ENCODE measurements around the gene RELL1. TPM values are rescaled to one million over a fixed set of nuclear protein-coding genes. Genes with fewer than 3 reads are reported as not detected.

The RELL1 gene
- total RNA-seq, 2 experiments from 2014 or later, result 53.5 to 62.3 TPM

GRCh38 chr4:37727635-37728034 is 41.5 kb upstream of the RELL1 start:
- Histone ChIP-seq H3K9me2 (ENCODE audit: insufficient read depth, low read length) (no peaks in the 10 kb centered on the region), H3K4me2 (ENCODE audit: low read length) (no peak overlapping the region), H3K79me2 (ENCODE audit: insufficient read depth, low read depth, low read length) (no peaks in the 10 kb centered on the region), H3K9me3 (ENCODE audit: low read length) (no peaks in the 10 kb centered on the region), H3K36me3 (ENCODE audit: insufficient read depth, low read length) (no peaks in the 10 kb centered on the region), H4K20me1 (ENCODE audit: insufficient read depth, low read length) (no peaks in the 10 kb centered on the region), H2AFZ (ENCODE audit: low read length) (no peak overlapping the region; the same call in 1 of the 2 replicates), H3K27ac (ENCODE audit: low read depth, low read length, poor library complexity, severe bottlenecking) (no peak overlapping the region), H3K4me3 (ENCODE audit: low read depth, low read length, poor library complexity, severe bottlenecking) (no peak overlapping the region), H3K4me1 (ENCODE audit: insufficient read depth, low read length, poor library complexity, severe bottlenecking) (peaks cover 7% of the 10 kb centered on the region)
- intact Hi-C loops (cut with micrococcal nuclease; ENCODE audit: unreplicated experiment), result no loop called here
- BruUV-seq (replicated peaks), result no TSS peak
- TF ChIP-seq, protein P1, sequence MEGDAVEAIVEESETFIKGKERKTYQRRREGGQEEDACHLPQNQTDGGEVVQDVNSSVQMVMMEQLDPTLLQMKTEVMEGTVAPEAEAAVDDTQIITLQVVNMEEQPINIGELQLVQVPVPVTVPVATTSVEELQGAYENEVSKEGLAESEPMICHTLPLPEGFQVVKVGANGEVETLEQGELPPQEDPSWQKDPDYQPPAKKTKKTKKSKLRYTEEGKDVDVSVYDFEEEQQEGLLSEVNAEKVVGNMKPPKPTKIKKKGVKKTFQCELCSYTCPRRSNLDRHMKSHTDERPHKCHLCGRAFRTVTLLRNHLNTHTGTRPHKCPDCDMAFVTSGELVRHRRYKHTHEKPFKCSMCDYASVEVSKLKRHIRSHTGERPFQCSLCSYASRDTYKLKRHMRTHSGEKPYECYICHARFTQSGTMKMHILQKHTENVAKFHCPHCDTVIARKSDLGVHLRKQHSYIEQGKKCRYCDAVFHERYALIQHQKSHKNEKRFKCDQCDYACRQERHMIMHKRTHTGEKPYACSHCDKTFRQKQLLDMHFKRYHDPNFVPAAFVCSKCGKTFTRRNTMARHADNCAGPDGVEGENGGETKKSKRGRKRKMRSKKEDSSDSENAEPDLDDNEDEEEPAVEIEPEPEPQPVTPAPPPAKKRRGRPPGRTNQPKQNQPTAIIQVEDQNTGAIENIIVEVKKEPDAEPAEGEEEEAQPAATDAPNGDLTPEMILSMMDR (conservative IDR thresholded peaks at IDR 0.05; ENCODE audit: low read length), result no peak
- no peak for TF ChIP-seq EZH2phosphoT487 (IDR thresholded peaks at IDR 0.05; ENCODE audit: borderline replicate concordance, low read depth, low read length)
- ChIA-PET CTCF (ENCODE audit: unreplicated experiment) (no interaction called here), POLR2A (interaction anchor here (0.5 to 0.6 kb wide), 2 partner anchors 125 to 335 kb away, joined by 3 read pairs; no protein-coding TSS in a partner anchor)
- no peak for DNase-seq (ENCODE audit: low spot score)

DNA sequence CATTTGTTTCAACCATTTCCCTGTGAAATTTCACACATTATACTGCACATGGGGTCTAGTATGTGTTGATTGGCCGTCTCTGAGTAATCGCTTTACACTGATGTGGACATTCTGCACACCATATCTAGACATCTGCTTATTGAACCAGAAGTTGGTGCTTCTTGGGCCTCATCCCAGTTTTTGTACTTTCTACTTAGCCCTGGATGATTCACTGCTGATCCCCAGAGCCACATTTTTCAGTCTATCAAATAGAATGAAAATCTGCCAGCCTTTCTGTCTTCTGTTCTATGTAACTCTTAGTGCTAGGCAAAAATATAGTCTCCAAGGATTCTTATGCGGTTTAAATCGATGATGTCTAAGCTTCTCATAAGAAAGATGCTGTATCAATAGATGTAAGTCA is 40.5 kb upstream of the RELL1 start:
- H3K9me3 ChIP-seq (ENCODE audit: low read length), result no peaks in the 10 kb centered on the region
- no peaks in the 10 kb centered on the region for H3K9me2 ChIP-seq (ENCODE audit: insufficient read depth, low read length)
- no peaks in the 10 kb centered on the region for H4K20me1 ChIP-seq (ENCODE audit: insufficient read depth, low read length)
- TF ChIP-seq, protein P1 (conservative IDR thresholded peaks at IDR 0.05; ENCODE audit: low read length), result no peak
- no peak for TF ChIP-seq EZH2phosphoT487 (IDR thresholded peaks at IDR 0.05; ENCODE audit: borderline replicate concordance, low read depth, low read length)
- H2AFZ ChIP-seq (ENCODE audit: low read length), result no peak overlapping the region
- no peak overlapping the region for H3K4me3 ChIP-seq (ENCODE audit: low read depth, low read length, poor library complexity, severe bottlenecking)
- ChIA-PET POLR2A (no interaction called here), CTCF (ENCODE audit: unreplicated experiment) (no interaction called here)
- no peak overlapping the region for H3K4me2 ChIP-seq (ENCODE audit: low read length)
- no peaks in the 10 kb centered on the region for H3K79me2 ChIP-seq (ENCODE audit: insufficient read depth, low read depth, low read length)
- intact Hi-C loops (cut with micrococcal nuclease; ENCODE audit: unreplicated experiment), result no loop called here
- peaks cover 7% of the 10 kb centered on the region for H3K4me1 ChIP-seq (ENCODE audit: insufficient read depth, low read length, poor library complexity, severe bottlenecking)
- no peak overlapping the region for H3K27ac ChIP-seq (ENCODE audit: low read depth, low read length, poor library complexity, severe bottlenecking)
- no TSS peak for BruUV-seq (replicated peaks)
- DNase-seq (ENCODE audit: low spot score), result no peak
- no peaks in the 10 kb centered on the region for H3K36me3 ChIP-seq (ENCODE audit: insufficient read depth, low read length)

DNA sequence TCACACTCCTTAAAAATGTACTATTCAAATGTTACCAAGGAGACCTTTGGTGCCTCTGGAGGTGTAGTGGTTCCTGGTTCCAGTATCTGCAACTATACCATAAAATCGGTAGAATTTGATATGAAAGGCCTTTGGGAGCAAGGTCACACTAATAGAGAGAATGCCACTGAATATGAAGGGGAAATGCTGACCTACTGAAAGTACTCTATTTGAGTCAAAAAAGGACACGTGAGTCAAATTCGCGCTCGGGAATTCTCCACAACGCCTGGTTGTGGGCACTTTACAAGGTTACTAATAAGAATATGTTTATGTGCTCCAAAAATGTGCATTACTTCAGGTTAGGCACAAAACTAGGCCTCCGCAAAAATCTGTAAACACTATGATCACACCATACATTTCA is 39.5 kb upstream of the RELL1 start:
- H3K27ac ChIP-seq (ENCODE audit: low read depth, low read length, poor library complexity, severe bottlenecking), result no peak overlapping the region
- DNase-seq (ENCODE audit: low spot score), result no peak
- no peak for TF ChIP-seq EZH2phosphoT487 (IDR thresholded peaks at IDR 0.05; ENCODE audit: borderline replicate concordance, low read depth, low read length)
- TF ChIP-seq, protein P1 (conservative IDR thresholded peaks at IDR 0.05; ENCODE audit: low read length), result no peak
- ChIA-PET CTCF (ENCODE audit: unreplicated experiment) (no interaction called here), POLR2A (no interaction called here)
- H3K9me2 ChIP-seq (ENCODE audit: insufficient read depth, low read length), result no peaks in the 10 kb centered on the region
- H4K20me1 ChIP-seq (ENCODE audit: insufficient read depth, low read length), result no peaks in the 10 kb centered on the region
- BruUV-seq (replicated peaks), result no TSS peak
- no peak overlapping the region for H3K4me2 ChIP-seq (ENCODE audit: low read length)
- no peaks in the 10 kb centered on the region for H3K79me2 ChIP-seq (ENCODE audit: insufficient read depth, low read depth, low read length)
- H3K4me1 ChIP-seq (ENCODE audit: insufficient read depth, low read length, poor library complexity, severe bottlenecking), result peaks cover 7% of the 10 kb centered on the region
- H3K36me3 ChIP-seq (ENCODE audit: insufficient read depth, low read length), result no peaks in the 10 kb centered on the region
- intact Hi-C loops (cut with micrococcal nuclease; ENCODE audit: unreplicated experiment), result no loop called here
- H2AFZ ChIP-seq (ENCODE audit: low read length), result no peak overlapping the region
- no peak overlapping the region for H3K4me3 ChIP-seq (ENCODE audit: low read depth, low read length, poor library complexity, severe bottlenecking)
- no peaks in the 10 kb centered on the region for H3K9me3 ChIP-seq (ENCODE audit: low read length)
